Cardiac muscle cell (in vitro differentiated cells and primary cell): ENCODE data around the gene SLC24A3. TPM values are rescaled to one million over a fixed set of nuclear protein-coding genes. Genes with fewer than 3 reads are reported as not detected.

Experiments
- DNase-seq, 2 donors: peaks; one replicate each; pipeline versions ENCODE4 v3.0.0 to v3.0.0-alpha.2; 2010 to 2017; ENCODE audit warnings: low read depth in 1 of 2, low spot score in 1 of 2
- H3K27ac ChIP-seq: fragments of 200-600 bp; sonication (generic); 2 replicates; pipeline ENCODE4 v1.5.1; 2016
- H3K27me3 ChIP-seq: fragments of 200-600 bp; sonication (generic); 2 replicates; pipeline ENCODE4 v1.6.0; 2016; ENCODE audit warnings: control low read depth
- H3K36me3 ChIP-seq: fragments of 200-600 bp; sonication (generic); 2 replicates; pipeline ENCODE4 v1.5.1; 2016; ENCODE audit warnings: control low read depth
- H3K4me1 ChIP-seq: fragments of 200-600 bp; sonication (generic); 2 replicates; pipeline ENCODE4 v1.8.1; 2017; ENCODE audit warnings: low read depth, mild to moderate bottlenecking, mixed run types
- H3K4me3 ChIP-seq: fragments of 200-600 bp; sonication (generic); 2 replicates; pipeline ENCODE4 v1.5.1; 2016; ENCODE audit warnings: mild to moderate bottlenecking
- H3K9me3 ChIP-seq: fragments of 200-600 bp; sonication (generic); 2 replicates; pipeline ENCODE4 v1.5.1; 2017; ENCODE audit warnings: low read depth, mild to moderate bottlenecking, control low read depth
- polyA plus RNA-seq: library from polyadenylated mRNA; unstranded; fragments of >200 nt; fragmentation: Nextera tagmentation; extraction: Ambion mirVana; gene quantifications from 2 replicates; pipeline ENCODE4 v1.2.1, GENCODE V29; 2016
- total RNA-seq: library from RNA; depleted of rRNA; stranded (reverse); fragments of >200 nt; gene quantifications from 2 replicates; pipeline ENCODE4 v1.2.3, GENCODE V29; 2016
- TF ChIP-seq, protein P1 (sequence below): IDR thresholded peaks from 2 replicates; pipeline ENCODE4 v1.5.1; 2012; ENCODE audit warnings: low read depth, mild to moderate bottlenecking, low read length

SLC24A3 gene
- total and polyA plus RNA-seq, 2 experiments from 2014 or later: 1.6 to 1.7 TPM

DNA sequence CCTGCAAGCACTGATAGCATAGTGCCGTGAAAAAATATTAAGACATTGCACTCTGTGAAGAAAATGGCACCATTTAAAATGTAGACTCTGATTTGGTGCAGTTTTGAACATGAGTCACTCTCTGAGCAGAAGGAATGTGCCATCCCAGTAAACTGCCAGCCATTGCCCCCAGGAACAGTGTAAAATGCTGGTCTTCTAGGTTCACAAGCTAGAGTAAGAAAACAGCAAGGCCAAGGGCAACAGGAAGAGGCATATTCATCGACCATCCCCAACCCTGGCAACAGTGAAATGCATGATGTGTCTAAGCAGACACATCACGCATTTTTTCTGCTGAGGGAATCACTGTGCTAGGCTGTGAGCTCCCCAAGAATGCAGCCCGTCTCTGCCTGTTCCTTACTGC, 382.5 kb downstream of the SLC24A3 start:
- no peaks in the 10 kb centered on the region for H3K9me3 ChIP-seq
- H3K4me3 ChIP-seq: no peak overlapping the region
- DNase-seq: no peak
- TF ChIP-seq, protein P1, sequence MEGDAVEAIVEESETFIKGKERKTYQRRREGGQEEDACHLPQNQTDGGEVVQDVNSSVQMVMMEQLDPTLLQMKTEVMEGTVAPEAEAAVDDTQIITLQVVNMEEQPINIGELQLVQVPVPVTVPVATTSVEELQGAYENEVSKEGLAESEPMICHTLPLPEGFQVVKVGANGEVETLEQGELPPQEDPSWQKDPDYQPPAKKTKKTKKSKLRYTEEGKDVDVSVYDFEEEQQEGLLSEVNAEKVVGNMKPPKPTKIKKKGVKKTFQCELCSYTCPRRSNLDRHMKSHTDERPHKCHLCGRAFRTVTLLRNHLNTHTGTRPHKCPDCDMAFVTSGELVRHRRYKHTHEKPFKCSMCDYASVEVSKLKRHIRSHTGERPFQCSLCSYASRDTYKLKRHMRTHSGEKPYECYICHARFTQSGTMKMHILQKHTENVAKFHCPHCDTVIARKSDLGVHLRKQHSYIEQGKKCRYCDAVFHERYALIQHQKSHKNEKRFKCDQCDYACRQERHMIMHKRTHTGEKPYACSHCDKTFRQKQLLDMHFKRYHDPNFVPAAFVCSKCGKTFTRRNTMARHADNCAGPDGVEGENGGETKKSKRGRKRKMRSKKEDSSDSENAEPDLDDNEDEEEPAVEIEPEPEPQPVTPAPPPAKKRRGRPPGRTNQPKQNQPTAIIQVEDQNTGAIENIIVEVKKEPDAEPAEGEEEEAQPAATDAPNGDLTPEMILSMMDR: no peak
- H3K27me3 ChIP-seq: no peaks in the 10 kb centered on the region
- no peaks in the 10 kb centered on the region for H3K4me1 ChIP-seq
- no peak overlapping the region for H3K27ac ChIP-seq
- no peaks in the 10 kb centered on the region for H3K36me3 ChIP-seq

DNA sequence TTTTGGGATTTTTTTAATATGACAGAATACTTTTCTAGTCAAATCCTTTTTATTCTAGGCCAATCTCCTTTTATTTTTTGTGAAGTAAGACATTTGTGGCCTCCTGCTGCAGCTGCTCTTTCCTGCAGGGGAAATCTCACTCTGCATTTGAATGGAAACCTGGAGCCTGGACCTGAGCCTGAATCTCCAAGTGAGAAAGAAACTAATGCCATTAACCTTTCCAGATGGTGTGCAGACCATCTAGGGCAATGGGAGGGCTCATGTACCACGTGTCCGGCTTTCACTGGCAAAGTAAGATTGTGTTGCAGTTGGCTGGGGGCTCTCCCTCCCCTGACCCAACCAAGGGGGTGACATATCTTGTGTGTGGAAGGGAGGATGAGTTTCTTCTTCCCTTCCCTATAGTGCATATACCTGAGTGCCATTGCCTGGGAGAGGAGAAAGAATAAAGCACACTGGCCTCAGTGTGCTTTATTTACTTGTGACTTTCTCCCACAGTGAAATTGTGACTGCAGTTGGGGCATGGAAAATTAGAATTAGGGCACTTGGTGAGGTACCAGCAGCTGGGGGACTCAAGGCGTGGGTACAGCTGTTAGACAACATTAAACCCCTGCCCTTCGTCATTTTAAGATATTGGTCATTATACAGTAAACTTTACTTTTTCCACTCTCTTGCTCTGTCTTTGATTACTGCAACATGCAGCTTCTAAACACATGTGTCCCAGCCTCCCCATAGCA, 385.8 kb downstream of the SLC24A3 start:
- Histone ChIP-seq H3K9me3 (no peaks in the 10 kb centered on the region), H3K36me3 (no peaks in the 10 kb centered on the region), H3K4me1 (no peaks in the 10 kb centered on the region), H3K27ac (no peak overlapping the region), H3K4me3 (no peak overlapping the region), H3K27me3 (no peaks in the 10 kb centered on the region)
- DNase-seq: no peak
- TF ChIP-seq, protein P1: no peak

DNA sequence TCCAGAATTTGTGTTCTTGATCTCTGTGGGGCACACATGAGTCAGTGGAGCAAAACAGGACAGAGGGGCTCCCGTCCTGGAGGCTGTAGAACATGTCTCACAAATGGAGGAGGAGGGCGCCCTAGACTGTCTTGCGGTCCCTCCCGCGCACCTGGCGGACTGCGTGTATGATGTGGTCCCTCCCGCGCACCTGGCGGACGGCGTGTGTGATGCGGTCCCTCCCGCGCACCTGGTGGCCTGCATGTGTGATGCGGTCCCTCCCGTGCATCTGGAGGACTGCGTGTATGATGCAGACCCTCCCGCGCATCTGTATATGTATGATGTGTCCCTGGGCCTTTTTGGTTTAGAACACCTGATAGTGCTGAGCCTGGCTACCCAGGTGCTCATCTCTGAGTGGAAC, 386.8 kb downstream of the SLC24A3 start:
- H3K9me3 ChIP-seq: no peaks in the 10 kb centered on the region
- no peak overlapping the region for H3K4me3 ChIP-seq
- H3K4me1 ChIP-seq: no peaks in the 10 kb centered on the region
- H3K27ac ChIP-seq: no peak overlapping the region
- no peaks in the 10 kb centered on the region for H3K36me3 ChIP-seq
- H3K27me3 ChIP-seq: no peaks in the 10 kb centered on the region
- DNase-seq: no peak
- TF ChIP-seq, protein P1: no peak

DNA sequence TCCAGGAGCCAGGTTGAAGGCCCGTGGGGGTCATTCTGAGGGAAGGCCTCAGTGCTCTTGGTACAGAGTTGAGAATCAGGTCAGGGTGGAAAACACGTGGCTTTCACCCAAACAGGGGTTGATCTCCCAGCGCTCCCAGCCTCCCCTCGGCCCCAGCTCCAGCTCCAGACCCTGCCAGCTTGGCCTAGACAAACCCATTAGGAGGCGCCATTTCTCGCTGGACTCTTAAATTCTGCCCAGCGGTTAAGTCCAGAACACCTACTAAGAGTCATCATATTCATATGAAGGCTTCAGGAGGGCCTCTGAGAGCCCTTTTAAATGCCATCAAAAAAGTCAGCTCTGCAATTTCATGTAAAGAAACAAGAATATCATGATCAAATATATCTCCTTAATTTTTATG, 387.6 kb downstream of the SLC24A3 start:
- H3K27ac ChIP-seq: no peak overlapping the region
- no peaks in the 10 kb centered on the region for H3K36me3 ChIP-seq
- H3K4me3 ChIP-seq: no peak overlapping the region
- TF ChIP-seq, protein P1: no peak
- H3K4me1 ChIP-seq: no peaks in the 10 kb centered on the region
- H3K27me3 ChIP-seq: no peaks in the 10 kb centered on the region
- no peaks in the 10 kb centered on the region for H3K9me3 ChIP-seq
- no peak for DNase-seq

DNA sequence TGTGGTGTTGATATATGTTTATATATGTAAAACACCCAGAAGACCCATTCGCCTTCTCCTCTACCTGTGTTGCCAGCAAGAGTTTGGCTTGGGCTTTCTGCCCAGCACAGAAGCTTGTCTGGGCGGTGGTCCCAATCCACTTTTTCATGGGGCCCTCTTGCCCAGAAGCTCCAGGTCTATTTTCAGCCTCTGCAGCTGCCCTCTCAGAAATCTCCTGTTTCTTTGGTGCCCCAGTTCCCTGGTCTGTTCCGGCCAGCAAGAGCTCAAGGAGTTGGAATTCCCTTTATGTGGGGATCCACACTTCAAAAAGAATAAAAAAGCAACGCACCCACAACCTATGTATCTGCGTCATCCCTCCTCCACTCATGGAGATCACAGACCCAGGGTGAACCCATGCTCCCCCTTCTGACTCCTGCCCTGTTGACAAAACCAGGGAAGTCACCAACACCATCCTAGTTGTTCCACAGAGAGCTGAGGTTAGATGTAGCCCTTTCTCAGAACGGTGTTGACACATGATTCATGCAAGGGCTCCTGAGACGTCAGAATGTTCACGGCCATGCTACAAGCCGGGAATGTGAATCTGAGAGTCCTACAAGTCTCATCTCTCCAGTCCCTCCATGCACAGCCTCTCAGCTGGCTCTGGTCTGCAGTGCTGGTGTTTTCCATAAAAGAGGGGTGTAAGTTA, 388.8 kb downstream of the SLC24A3 start:
- Histone ChIP-seq H3K27me3 (no peaks in the 10 kb centered on the region), H3K4me1 (no peaks in the 10 kb centered on the region), H3K4me3 (no peak overlapping the region), H3K36me3 (no peaks in the 10 kb centered on the region), H3K9me3 (no peaks in the 10 kb centered on the region), H3K27ac (no peak overlapping the region)
- DNase-seq: no peak
- TF ChIP-seq, protein P1: no peak
